OCI-M2 (cell line): ENCODE measurements around the gene PKP4.

Experiments used
- DNase-seq: peaks from one replicate; lab custom pipeline; 2025; ENCODE audit not compliant: unreplicated experiment; lab: John Stamatoyannopoulos, UW

Gene PKP4

DNA sequence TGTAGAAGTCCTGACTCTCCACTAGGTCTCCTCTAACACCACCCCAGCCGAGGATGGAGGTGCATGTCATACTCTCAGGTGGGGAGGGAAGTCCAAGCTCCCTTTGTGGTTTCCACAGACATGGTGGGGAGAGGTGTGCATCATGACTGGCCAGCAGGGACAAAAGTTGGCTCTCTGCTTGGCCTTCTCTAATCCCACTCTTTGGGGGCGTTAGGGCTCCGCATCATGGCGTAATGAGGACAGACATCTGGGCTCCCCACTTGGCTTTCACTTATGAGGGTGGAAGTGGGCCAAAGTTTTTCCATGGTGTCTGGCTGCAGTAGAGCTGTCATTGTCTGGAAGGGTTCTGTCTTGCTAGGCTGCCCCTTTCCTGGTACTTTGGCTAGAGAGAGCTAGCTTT lies 257.7 kb downstream of the PKP4 start:
- DNase-seq = no peak

DNA sequence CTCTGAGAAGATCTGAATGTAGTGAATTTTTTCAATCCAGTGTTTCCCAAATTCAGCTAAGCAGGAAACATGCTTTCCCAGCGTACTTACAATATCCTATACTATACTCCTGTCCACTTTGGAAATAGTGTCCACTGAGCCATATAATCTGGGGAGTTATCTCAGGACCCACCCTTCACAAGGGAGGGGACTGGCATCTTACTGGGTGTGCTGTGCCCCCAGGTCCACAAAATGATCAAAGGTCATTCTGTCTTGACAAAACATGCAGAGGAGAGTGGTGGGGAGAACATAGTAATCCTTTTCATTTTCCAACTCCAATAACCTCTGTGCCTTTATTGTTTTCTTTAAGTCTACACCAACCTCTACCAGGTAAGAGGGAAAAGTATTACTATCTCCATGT lies 258.6 kb downstream of the PKP4 start:
- DNase-seq = no peak

DNA sequence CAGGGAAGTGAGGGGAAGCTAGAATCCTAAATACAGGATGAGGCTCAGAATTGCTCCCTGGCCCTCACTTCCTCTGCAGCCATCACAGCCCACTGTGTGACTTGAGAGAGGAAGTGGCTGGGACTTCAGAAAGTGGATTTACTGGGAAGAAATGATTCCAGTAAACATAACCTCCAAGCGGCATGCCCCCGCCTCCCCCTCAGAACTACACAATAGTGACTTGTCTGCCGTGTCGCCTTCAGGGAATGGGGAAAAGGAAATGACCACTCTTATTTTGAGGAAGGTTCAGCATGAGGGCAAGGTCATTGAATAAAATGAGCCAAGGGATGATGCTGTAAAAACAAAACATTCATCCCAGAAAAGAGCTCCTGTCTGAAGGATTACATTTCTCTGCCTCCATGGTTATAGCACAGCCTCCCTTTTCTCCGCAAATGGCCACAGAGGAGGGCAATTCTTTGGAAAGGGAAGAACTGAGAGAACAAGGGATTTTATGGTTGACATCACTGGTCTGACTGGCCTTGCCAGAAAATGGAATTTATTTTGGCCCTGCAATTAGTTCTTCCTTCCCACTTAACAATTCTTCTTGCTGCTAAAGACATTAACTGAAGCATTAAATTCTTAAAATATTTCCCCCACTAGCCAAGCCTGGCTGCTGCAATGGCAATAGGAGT lies 259.5 kb downstream of the PKP4 start:
- no peak for DNase-seq

DNA sequence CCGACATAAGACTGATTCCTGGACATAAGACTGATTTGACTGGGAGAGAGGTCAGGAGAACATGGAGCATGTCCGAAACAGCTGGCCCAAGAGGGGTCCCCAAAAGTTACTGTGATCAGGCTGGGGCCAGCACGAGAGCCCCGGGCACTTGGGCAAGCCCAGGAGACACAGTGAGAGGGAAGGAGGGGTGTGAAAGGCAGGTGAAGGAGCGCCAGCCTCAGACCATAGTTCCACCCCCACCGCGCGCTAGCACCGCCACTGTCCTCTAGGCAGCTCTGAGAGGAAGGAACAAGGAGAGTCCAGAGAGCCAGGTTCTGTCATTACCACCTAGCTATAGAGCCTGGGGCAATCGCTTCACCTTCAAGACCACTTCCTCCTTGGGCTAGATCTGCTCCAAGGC lies 260.2 kb downstream of the PKP4 start:
- no peak for DNase-seq

DNA sequence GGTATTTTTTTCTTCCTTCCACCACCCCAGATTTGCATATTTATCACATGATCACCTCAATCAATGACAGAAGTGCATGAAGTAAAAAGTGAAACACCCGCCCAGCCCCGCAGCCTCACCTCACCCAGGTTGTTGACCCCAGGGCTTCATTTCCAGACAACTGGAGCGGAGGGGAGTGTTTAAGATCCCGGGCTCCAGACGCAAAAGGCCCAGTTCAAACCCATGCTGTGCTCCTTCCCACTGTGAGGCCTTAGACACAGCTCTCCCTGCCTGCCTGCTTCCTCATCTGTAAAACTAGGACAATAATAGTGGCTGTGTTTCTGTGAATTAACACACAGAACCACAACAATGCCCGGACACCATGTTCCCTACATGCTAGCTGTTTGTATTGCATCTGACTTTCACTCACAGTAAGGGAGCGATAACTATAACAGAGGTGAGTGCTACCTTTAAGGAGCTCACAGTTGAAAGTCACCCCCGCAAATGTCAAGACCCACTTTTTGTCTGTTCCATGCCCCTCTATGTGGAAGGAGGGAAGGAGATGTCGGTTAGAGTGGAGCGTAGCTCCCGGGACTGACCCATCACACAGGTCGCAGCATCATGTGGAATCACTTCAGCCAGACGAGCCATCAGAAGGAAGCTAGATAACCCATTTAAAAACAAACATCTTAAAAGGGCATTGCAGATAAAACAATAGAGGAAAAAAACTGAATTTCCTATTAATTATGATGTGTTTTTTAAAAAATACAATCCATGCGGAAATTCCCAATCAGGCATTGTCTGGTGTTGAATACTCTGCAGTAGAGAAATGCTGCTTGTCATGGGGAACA lies 260.8 kb downstream of the PKP4 start:
- DNase-seq = no peak

DNA sequence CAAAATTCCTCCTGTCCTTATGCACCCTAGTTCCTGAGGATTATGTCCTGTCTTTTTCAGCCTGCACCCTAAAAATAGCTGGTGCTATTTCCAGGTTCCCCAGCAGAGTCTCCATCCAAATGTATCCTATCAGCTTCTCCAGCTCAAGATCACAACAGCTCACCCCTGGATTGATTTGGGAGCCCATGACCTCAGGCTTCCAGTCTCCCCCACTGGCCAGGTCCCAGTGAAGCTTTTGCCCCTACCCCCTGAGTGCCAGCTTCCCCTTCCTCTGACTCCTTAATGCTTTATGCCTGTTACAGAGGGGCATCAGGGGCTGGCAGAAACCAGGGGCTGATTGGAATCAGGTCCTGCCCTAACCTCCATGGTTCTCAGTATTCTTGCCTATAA lies 261.4 kb downstream of the PKP4 start:
- no peak for DNase-seq

DNA sequence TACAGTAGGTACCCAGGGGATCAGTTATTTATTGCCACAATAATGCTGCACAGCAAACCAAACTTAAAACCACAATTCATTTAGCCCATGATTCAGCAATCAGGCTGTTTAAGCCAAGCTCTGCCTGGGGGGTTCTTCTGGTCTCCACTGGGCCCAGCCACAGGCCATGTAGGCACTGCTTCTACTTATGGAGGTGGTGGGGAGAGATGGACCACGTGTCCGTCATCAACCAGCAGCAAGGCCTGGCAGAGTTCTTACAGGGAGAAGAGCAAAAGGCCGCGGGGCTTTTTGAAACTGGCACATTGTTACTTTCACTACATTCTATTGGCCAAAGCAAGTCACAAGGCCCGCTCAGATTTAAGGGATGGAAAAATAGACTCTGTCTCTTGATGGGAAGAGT lies 262.1 kb downstream of the PKP4 start:
- no peak for DNase-seq

DNA sequence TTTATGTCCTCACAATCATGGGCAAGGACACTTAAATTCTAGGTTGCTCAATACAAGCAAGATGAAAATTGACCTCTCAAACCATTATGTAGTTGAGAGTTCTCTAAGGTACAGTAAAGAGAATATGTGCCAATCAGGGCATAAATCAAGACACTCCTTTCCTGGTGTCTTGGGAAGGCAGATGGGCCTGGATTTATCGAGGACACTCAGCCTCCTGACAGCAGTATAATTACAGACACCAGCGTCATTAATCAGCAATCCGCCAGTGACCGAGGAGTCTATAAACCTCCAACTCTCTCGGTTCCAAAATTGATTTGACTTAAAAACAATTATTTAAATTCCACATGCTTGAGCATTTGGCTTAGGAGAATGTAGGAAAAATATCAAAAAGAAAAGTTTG lies 262.7 kb downstream of the PKP4 start:
- no peak for DNase-seq

DNA sequence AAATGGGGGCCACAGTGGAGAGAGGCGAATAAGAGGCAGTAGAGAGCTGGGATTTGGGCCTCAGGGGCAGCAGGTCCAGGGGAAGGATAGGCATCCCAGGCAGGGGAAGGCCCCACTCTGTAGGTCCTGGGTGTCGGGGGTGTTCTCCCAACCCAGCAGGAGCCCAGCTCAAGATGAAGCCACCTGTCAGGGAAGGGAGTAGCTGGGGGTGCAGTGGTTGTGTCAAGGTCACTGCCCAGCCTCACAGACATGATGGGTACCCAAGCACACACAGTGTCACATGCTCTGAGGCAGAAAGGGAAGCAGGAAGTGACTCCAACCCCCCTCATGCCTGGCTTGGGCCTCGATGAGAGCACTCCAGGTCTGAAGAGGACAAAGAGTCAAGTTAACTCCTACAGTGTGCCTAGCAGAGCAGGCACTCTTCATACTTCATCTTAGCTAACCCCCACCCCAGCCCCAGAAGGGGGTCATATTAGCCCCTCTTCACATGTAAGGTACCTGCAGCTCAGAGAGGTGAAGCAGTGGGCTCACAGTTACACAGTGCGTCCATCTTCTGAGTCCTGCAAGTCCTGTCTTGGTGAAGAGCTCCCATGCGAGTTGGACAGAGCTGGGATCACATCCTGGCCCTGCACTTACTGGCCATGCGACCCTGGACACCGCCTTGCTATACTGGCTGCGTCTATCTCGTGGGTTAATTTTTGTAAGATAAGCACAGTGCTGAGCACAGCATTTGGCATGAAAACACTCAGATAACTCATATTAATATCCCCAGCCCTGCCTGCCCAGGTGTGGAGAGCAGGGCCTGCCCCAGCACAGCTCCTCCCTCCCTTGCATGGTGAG lies 265.7 kb downstream of the PKP4 start:
- DNase-seq = no peak

DNA sequence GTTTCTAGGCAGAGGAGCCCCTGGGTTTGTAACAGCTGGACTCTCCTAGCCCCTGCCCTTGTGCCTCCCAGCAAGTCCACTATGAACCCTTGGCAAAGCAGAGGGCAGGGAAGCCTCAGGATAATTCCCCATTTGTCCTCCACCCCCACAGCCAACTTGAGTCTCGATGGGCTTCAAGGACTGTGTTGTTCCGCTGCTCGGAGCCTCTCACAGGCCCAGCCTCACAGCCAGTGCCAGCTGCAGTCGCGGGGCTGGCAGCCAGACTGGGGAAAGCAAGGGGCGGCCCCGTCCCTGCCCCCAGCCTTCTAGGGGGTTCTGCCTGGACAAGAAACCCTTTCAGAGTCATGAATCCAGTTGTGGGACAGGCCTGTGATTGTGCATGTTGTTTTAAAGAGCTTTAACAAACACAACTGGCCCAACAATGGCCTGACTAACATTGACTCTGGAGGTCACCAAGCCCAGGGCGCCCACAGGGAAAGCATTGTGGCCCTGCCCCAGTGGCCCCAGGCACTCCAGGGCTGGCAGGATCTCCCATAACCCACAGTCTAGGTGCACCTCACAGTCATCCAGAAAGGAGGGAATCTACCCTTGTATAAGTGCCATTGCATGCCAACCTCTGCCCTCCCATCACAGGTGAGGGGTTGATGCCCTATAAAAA lies 266.6 kb downstream of the PKP4 start:
- no peak for DNase-seq

DNA sequence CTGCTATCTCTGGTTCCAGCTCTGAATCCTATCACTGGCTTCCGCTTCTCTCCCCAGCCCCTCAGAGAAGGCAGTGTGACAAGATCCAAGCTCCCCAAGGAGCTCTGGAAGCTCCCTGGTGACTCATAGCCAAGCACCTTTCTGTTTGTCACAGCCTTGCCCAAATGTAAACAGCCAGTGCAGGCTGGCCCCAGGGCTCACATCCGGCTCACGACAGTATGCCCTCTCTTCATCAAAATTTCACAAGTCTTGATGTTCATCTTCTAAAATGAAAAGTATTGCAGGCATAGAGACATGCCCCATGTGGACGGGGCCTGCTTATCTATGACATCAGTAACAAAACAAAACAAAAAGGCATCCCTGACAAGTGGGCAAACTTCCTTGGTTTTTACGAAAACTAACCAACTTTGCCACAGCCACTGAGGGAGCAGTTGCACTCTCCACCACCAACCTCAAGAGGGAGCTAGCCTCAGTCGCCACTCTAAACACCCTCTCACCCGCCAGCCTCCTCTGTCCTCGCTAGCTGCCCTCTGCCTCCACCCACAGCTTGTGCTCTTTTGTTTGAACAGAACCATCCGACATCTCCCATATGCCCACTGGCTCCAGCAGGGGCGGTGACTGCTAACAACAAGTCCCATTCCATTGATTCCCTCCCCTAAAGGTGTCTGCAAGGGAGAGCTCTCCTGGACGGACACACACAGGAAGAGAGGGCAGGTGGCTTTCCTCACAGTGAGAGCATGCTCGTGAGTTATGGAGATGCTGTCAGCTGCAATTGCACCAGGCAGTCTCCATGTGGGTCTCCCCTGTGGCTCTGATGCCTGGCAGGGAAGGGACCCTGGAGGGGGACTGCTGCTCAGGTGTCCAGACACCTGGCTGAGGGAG lies 267.4 kb downstream of the PKP4 start:
- no peak for DNase-seq

DNA sequence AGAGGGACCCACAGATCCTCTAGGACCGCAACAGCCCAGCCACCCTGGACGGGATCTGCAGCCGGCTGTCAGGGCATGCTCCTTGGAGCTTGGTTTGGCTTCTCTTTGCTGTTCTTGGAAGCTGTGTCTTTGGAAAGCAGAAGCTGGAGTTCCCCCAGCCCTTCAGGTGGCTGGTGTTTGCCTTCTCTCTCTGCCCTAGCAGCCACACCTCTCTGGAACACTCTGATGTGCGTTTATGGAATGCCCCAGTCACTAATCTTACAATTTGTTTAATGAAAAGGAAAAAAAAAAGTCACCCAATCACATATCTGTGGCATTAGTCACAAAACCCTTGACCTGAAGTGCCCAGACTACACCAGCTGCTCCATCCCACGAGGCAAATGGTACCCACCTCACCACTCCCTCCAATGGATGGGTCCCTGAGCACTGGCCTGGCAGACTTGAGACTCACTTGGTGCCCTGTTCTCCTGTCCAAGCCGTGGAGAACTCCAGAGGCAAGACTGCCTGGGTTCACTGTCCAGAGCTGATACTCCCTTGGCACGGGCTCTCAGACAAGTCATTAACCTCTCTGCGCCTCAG lies 268.1 kb downstream of the PKP4 start:
- no peak for DNase-seq

DNA sequence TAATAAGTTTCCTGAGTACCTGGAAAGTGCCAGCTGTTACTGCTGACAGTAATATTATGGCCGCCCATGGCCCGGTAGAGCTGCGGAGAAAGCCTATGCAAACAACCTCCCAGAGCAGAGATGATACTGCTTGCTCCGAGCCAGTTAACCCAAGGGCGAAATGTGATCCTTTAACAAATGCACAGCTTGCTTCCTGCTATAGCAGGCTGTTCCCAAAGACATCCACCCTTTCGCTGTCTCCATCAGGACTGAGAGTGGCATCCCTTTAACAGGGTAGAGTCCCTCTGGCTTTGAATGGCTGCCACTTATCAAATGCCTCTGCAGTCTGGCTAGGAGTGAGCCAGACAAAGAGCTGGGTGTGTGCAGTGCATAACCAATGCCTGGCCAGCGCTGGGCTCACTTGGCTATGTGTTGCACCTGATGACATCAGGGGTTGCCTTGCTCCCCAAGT lies 268.7 kb downstream of the PKP4 start:
- DNase-seq = no peak

DNA sequence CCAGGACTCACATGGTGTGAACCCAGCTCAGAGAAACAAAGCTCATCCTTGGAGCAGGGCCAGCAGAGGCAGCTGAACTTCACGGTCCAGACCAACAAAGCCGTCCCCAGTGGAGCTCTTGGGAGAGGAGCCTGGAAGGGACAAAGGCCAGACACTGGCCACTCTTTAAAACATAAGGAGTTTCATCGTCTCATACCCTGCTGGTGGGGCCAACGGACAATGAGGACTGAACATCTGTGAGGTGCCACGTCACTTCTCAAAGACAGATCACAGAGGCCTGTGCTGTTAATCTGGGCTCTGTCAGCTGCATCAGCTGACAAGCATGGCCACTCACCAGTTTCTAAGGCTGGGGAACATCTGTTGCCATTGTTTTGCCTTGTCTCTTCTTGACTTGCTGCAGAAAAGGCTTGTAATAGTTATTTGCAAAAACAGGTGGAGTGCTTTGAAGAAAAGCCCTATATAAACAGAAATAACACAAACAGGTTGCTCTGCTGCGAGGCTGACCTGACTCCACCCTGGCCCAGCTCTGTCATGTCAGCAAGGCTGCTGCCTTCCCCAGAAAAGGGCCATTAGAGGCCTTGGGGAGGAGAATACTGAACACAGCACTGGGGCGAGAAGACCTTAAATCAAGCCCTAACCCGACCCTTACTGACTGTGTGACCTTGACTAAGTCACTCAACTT lies 270.3 kb downstream of the PKP4 start:
- no peak for DNase-seq

DNA sequence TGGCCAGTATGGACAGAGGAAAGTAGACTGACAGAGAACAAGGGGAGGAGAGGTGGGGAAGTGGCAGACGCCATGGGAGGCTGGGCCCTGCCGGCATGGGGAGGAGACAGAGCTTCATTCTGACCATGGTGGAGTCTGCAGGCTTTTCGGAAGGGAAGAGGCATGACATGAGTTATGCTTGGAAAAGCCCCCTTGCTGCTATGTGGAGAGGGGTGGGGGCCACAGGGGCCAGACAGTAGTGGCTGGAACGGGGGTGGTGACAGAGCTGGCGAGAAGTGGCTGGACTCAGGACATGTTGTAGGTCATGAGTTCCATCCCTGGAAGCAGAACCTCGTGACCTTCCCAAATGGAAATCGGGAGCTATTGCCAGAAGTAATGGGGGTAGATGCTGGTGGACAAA lies 271.7 kb downstream of the PKP4 start:
- no peak for DNase-seq

DNA sequence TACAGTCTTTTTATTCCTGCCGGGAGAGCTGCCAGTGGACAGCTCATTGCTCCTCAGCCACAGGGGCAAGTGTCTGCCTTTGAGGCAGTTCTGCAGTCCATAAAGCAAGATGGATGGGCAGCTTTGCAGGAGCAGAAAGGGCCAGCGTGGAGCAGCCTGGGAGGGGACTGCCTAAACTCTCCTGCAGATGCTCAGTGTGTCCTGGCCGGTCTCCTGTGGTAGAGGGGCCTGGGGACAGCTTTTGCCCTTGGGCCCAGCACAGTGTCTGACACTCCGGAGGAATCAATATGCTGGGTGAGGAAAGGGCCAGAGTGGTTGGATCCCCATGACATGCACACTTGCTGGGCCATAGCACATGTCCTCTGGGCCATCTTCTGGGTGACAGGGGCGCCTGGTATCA lies 272.7 kb downstream of the PKP4 start:
- DNase-seq = no peak

DNA sequence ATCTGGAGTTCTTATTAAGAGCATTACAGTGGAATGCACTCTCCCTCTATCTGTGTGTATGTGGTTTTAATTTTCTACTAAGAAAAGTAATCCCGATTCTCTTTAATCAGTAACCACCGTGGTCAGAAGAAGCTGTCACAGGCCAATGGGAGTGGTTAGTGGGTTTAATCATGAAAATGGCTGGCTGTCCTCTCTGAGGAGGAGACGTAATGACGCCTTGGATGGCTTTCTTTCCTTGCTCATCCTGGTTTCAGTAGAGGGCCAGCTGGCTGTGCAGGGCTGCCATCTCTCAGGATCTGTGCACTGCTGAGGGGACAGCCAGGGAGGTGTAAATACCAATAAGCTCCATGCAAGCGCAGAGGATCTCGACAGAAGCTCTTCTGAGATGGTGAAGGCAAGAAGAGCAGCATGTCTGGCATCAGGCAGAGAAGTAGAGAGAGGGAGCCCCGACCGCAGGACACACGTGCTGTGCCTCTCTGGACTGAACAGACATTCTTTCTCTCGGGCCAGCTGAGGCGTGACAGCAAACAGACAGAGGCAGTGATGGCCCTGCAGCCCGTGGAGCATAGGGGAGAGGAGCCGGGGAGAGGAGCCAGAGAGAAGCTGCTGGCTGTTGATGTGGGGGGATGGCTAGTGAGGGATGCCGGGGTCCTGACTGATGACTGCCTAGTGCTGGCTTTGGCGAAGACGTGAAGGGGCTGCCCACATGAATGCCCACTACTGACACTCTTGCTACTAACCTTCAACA lies 273.3 kb downstream of the PKP4 start:
- DNase-seq = no peak

DNA sequence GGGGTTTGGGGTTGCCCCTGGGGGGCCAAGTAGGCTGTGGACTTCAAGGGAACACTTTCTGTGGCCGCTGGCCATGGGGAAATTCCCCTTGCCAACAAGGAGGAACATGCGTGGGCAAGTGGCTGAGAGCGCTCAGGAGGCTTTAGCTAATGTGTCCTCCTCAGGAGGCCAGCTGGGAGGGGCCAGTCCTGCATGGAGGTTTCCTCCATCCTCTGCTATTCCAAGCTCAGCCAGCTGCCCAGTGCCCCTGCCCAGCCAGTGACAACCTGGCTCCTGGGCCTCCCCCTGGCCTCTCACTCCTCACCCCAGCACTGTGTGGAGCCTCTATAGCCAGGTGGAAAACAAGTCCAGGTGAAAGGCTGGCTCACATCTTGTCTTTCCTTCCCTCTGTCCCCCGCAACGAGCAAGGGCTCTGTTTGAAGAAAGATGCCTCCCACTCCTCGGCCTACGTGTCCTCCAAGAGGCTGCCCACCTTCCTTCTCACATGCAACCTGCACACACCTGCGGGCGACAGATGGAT lies 273.9 kb downstream of the PKP4 start:
- DNase-seq = no peak
